Thyroid gland (tissue), 4 donors: ENCODE data around the gene KLHL2. TPM values are rescaled to one million over a fixed set of nuclear protein-coding genes. Genes with fewer than 3 reads are reported as not detected.

Source experiments
- DNase-seq, 2 donors: peaks; one replicate each; pipeline ENCODE4 v3.0.0-alpha.2; 2019
- H3K27ac ChIP-seq, 3 donors: fragments of 200-600 bp; sonication (generic); 1 replicate in 2 of 3; 2 replicates in 1 of 3; pipeline ENCODE4 v1.5.1; 2016 to 2019; ENCODE audit warnings: mild to moderate bottlenecking in 1 of 3, moderate library complexity in 1 of 3
- H3K27me3 ChIP-seq: fragments of 200-600 bp; sonication (generic); one replicate; pipeline ENCODE4 v1.5.1; 2019
- H3K36me3 ChIP-seq, 2 donors: fragments of 200-600 bp; sonication (generic); one replicate each; pipeline ENCODE4 v1.5.1; 2016 to 2019
- H3K4me1 ChIP-seq, 2 donors: fragments of 200-600 bp; sonication (generic); one replicate each; pipeline ENCODE4 v1.5.1; 2017 to 2019
- H3K4me3 ChIP-seq, 3 donors: fragments of 200-600 bp; sonication (generic); replicated peaks in 1 of 3; 1 replicate in 2 of 3; 2 replicates in 1 of 3; pipeline ENCODE4 v1.5.1; 2016; ENCODE audit warnings: mild to moderate bottlenecking in 1 of 3
- H3K9me3 ChIP-seq: fragments of 200-600 bp; sonication (generic); one replicate; pipeline ENCODE4 v1.5.1; 2017
- CTCF ChIP-seq, 6 experiments: fragments of 200-600 bp in 3 of 6; fragments of 450-650 bp in 3 of 6; sonication (generic) in 3 of 6; IDR thresholded peaks; one replicate each; pipeline ENCODE4 v1.5.1; 2016 to 2019; ENCODE audit warnings: antibody characterized with exemption in 6 of 6, mild to moderate bottlenecking in 2 of 6, inconsistent platforms in 1 of 6, moderate library complexity in 1 of 6
- POLR2A ChIP-seq, 2 donors: fragments of 450-650 bp; IDR thresholded peaks; one replicate each; pipeline ENCODE4 v1.6.1; 2017; ENCODE audit warnings: antibody characterized with exemption in 2 of 2, mild to moderate bottlenecking in 2 of 2, moderate library complexity in 1 of 2
- WGBS, 2 donors: methylation state at CpG; one replicate each; pipeline ENCODE4 v1.1.5; 2017; 5-methylcytosine and 5-hydroxymethylcytosine counted together
- intact Hi-C: fragments of 100-400 bp; cut with DNase I; formaldehyde crosslinking; loops from one replicate; pipeline ENCODE4 v1.15.1; 2023
- total RNA-seq, 4 donors: library from RNA; depleted of rRNA; stranded (reverse); fragments of >200 nt; gene quantifications; one replicate each; pipeline ENCODE4 v1.2.3, GENCODE V29; 2016

The KLHL2 gene
- total RNA-seq, 4 donors from 2014 or later: 30.9 to 45.2 (median 35.8) TPM

DNA sequence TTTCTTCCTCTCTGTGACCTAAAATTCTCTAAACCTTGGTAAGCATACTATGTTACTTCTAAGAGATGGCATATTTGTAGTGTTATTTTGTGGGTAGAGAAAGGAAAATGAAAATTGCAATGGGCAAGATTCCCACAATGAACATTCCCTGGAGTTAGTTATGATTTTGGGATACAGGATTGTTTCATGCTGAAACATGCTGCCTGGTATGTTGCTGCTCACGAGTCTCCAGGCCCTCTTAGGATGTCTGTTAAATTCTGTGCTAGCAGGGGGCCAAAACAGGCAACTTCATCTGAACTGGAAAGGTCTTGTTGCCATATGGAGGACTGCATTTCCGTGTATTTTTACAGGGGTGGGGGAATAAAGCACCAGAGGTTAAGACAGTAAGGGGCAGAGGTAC lies 101.2 kb downstream of the KLHL2 start:
- Histone ChIP-seq H3K4me1 (no peaks in the 10 kb centered on the region), H3K27ac (no peak overlapping the region), H3K27me3 (no peaks in the 10 kb centered on the region), H3K36me3 (no peaks in the 10 kb centered on the region), H3K4me3 (no peak overlapping the region), H3K9me3 (no peaks in the 10 kb centered on the region)
- 94 to 97% methylated on average over 2 of the region's 2 CpGs for WGBS, 2 donors
- intact Hi-C loops: no loop called here
- DNase-seq: no peak
- TF ChIP-seq POLR2A (IDR thresholded peaks at IDR 0.05) (no peak), CTCF (IDR thresholded peaks at IDR 0.05) (no peak)

- no peak for DNase-seq
- TF ChIP-seq CTCF (IDR thresholded peaks at IDR 0.05) (no peak), POLR2A (IDR thresholded peaks at IDR 0.05) (no peak)
- WGBS, 2 donors: 96 to 98% methylated on average over 4 of the region's 4 CpGs
- H3K4me1 ChIP-seq: no peaks in the 10 kb centered on the region
- H3K9me3 ChIP-seq: no peaks in the 10 kb centered on the region
- intact Hi-C loops: no loop called here
- no peaks in the 10 kb centered on the region for H3K36me3 ChIP-seq
- H3K27me3 ChIP-seq: no peaks in the 10 kb centered on the region
- H3K27ac ChIP-seq: no peak overlapping the region
- H3K4me3 ChIP-seq: no peak overlapping the region
Observed at GRCh38 chr4:165309456-165309855, 102.1 kb downstream of the KLHL2 start.

- intact Hi-C loops: no loop called here
- no peak overlapping the region for H3K27ac ChIP-seq
- no peaks in the 10 kb centered on the region for H3K4me1 ChIP-seq
- TF ChIP-seq CTCF (IDR thresholded peaks at IDR 0.05) (no peak), POLR2A (IDR thresholded peaks at IDR 0.05) (no peak)
- no peaks in the 10 kb centered on the region for H3K36me3 ChIP-seq
- no peaks in the 10 kb centered on the region for H3K27me3 ChIP-seq
- 86 to 90% methylated on average over 2 of the region's 2 CpGs for WGBS, 2 donors
- DNase-seq: no peak
- no peak overlapping the region for H3K4me3 ChIP-seq
- H3K9me3 ChIP-seq: no peaks in the 10 kb centered on the region
Observed at GRCh38 chr4:165312506-165312905, 105.1 kb downstream of the KLHL2 start.

GRCh38 chr4:165319030-165319429 lies 111.7 kb downstream of the KLHL2 start:
- no peak for DNase-seq
- intact Hi-C loops: no loop called here
- no peak overlapping the region for H3K4me3 ChIP-seq
- H3K27ac ChIP-seq: no peak overlapping the region
- 95 to 97% methylated on average over 5 of the region's 5 CpGs for WGBS, 2 donors
- no peaks in the 10 kb centered on the region for H3K9me3 ChIP-seq
- TF ChIP-seq CTCF (IDR thresholded peaks at IDR 0.05): no peak
- no peak for TF ChIP-seq POLR2A (IDR thresholded peaks at IDR 0.05)
- no peaks in the 10 kb centered on the region for H3K27me3 ChIP-seq
- H3K36me3 ChIP-seq: no peaks in the 10 kb centered on the region
- H3K4me1 ChIP-seq: no peaks in the 10 kb centered on the region

DNA sequence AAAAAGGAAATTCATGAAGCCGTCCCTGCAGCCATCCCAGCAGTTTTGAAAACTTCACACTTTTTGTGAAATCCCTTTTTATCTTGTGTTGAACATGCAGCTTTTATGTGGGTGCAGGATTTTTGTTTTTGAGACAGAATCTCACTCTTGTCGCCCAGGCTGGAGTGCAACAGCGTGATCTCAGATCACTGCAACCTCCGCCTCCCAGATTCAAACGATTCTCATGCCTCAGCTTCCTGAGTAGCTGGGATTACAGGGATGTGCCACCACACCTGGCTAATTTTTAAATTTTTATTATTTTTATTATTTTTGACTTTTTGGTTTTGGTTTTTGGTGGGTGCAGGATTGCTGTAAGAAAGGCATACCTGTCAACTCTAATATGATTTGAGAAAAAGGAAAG lies 112.1 kb downstream of the KLHL2 start:
- no peaks in the 10 kb centered on the region for H3K4me1 ChIP-seq
- no peaks in the 10 kb centered on the region for H3K9me3 ChIP-seq
- intact Hi-C loops: no loop called here
- no peaks in the 10 kb centered on the region for H3K36me3 ChIP-seq
- 93 to 95% methylated on average over 5 of the region's 5 CpGs for WGBS, 2 donors
- no peak for DNase-seq
- no peak overlapping the region for H3K27ac ChIP-seq
- TF ChIP-seq CTCF (IDR thresholded peaks at IDR 0.05) (no peak), POLR2A (IDR thresholded peaks at IDR 0.05) (no peak)
- no peaks in the 10 kb centered on the region for H3K27me3 ChIP-seq
- H3K4me3 ChIP-seq: no peak overlapping the region
